GM12891 (cell line): Measurements from ENCODE around the gene PNMT.

Source experiments
- PAX5 ChIP-seq: IDR thresholded peaks from 2 replicates; pipeline ENCODE4 v1.6.1; 2011; ENCODE audit warnings: low read length, moderate library complexity, mild to moderate bottlenecking; ENCODE audit not compliant: insufficient read depth, severe bottlenecking
- POLR2A ChIP-seq: IDR thresholded peaks from 2 replicates; pipeline ENCODE4 v1.6.1; 2011; ENCODE audit warnings: low read depth, low read length, control low read depth
- POLR2AphosphoS5 ChIP-seq: IDR thresholded peaks from 2 replicates; pipeline ENCODE4 v1.6.1; 2011; ENCODE audit warnings: low read depth, low read length, control low read depth
- POU2F2 ChIP-seq: IDR thresholded peaks from 2 replicates; pipeline ENCODE4 v1.6.1; 2011; ENCODE audit warnings: low read depth, mild to moderate bottlenecking, control low read depth, low read length, moderate library complexity
- SPI1 ChIP-seq: IDR thresholded peaks from 2 replicates; pipeline ENCODE4 v1.6.1; 2011; ENCODE audit warnings: low read depth, low read length, control low read depth
- TAF1 ChIP-seq: IDR thresholded peaks from 2 replicates; pipeline ENCODE4 v1.6.1; 2011; ENCODE audit warnings: low read depth, low read length, control low read depth

DNA sequence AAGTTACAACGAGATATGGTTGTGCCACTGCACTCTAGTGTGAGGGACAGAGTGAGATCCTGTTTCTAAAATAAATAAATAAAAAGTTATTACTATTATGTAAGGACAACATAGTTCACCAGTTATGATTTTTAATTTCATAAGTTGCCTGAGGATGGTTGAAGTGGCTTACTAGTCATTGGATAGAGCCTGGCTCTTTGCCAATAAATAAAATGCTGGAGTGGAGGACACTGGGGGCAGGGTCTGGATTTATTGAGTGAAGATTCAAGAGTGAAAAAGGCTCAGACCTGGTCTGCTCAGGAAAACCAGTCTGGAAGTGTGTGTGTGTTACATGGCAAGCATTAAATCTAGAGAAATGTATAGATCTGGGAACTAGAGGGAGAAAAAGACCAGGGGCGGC lies 29.2 kb upstream of the PNMT start:
- TF ChIP-seq POLR2A, result no peak
- no peak for TF ChIP-seq TAF1
- no peak for TF ChIP-seq POLR2AphosphoS5
- no peak for TF ChIP-seq PAX5
- TF ChIP-seq SPI1, result no peak
- no peak for TF ChIP-seq POU2F2
